GM18520 (cell line): ENCODE results near the gene CAV2.

Experiments used
- ATAC-seq: cut with Tn5 transposase; IDR thresholded peaks from one replicate; pipeline ENCODE4 v1.9.1; 2021; ENCODE audit not compliant: unreplicated experiment

Gene CAV2

GRCh38 chr7:116522247-116522646 is 22.7 kb downstream of the CAV2 start:
- no peak for ATAC-seq

DNA sequence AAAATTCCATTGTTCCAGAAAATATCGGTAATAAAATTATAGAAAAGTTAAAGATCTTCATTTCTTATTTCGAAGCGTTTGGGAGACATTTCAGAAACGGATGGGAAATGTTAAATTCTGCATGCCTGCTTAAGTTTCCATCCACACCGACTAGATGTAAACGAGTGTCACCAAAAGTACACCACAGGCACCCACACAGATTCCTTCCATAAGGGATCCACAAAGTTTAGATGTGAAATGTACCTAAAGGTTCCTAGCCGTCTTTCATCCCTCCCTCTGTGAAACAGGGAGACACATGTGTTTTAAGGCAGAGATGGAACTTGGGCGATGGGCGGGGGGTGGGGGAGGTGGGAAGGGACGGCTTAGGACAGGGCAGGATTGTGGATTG is 24.7 kb downstream of the CAV2 start:
- ATAC-seq = no peak

GRCh38 chr7:116524609-116525297 is 25.2 kb downstream of the CAV2 start, which contains the start of gene CAV1:
CAV1 (plus strand) TSS chr7:116525036; CDS start chr7:116525063, 27 bp downstream.
- ATAC-seq = no peak

GRCh38 chr7:116525298-116525912 is 25.9 kb downstream of the CAV2 start:
- no peak for ATAC-seq

- peak; percentile 87 for ATAC-seq
These were observed 26.6 kb downstream of the CAV2 start for GRCh38 chr7:116525913-116526861.

- ATAC-seq = no peak
These were observed 27.4 kb downstream of the CAV2 start for GRCh38 chr7:116526897-116527296.

- no peak for ATAC-seq
These were observed 28.0 kb downstream of the CAV2 start for GRCh38 chr7:116527521-116527920.

DNA sequence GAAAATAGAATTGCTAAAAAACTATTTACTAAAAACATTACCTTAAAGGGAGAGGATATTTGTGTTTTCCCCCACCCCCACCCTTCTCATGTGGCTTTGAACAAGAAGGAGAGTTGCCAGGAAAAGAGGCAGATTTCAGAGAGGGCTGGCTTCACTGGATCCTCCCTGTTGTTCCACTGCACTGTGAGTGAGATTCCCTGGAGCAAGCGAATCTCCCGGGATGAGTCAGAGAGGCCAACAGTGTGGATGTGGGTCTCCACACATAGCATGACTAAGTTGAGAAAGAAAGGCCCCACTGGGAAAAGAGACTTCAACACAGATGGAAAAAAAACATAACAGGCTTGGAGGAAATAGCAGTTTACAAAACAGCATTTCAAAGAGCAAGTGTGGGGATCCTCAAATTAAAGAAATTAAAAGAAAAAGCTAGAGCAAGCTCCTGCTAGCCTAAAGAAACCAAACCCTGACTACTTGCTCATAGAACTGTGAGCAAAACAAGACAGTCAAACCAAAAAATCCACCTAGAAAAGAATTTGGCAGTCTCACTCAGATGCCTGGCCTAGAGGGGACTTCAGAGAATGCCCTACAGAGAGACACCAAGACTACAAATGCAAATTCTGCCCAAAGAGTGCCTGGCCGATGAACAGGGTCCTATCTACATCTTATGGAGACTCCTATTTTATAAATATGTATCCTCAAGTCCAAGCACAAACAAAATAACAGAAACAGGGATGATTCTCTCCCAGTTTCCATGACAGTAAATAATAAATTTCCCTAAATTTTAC is 28.7 kb downstream of the CAV2 start:
- ATAC-seq = no peak

DNA sequence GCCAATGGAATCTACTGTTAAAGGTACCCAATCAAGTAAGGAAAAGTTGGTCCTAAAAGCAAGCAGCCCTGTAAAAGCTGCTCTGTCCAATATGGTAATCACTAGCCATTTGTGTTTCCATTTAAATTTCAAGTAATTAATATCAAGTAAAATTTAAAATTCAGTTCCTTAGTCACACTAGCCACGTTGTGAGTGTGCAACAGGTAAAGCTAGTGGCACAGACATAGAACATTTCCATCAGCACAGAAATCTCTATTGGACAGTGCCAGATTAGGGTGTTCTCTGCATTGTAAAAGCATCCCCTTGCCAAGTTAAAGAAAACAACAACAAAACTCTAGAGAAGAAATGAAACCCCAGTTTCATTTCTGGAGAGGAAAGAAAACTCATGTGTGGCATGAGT is 29.7 kb downstream of the CAV2 start:
- no peak for ATAC-seq

DNA sequence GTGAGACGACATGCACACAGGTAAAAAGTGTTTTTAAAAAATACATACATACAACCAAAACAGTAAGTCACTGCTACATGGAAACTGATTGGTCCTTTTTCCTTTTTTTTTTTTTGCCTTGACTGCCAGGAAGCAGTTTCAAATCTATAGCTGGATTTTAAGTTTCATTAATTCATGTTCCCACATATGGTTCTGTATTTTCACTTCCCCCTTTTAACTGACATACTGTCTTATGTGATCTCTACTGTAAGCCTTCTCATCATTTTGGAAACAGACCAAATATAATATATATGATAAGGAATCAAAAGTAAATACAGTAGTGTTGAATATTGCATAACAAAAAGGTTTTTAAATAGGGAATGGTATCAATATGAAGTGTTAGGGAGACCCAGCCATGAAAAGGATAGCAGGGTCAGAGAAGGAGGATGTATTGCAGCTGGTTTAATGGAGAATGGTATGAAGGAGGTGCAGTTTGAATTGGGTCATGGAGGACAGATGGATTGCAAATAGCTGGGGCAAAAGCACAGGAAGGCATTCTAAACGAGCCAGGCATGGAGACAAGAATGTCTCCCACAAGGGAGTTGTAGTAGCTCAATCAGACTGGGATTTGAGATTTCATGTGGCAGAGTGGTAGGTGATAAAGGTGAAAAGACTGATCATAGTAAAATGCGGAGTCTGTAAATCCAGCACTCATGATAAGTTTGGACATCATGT is 30.7 kb downstream of the CAV2 start:
- no peak for ATAC-seq

DNA sequence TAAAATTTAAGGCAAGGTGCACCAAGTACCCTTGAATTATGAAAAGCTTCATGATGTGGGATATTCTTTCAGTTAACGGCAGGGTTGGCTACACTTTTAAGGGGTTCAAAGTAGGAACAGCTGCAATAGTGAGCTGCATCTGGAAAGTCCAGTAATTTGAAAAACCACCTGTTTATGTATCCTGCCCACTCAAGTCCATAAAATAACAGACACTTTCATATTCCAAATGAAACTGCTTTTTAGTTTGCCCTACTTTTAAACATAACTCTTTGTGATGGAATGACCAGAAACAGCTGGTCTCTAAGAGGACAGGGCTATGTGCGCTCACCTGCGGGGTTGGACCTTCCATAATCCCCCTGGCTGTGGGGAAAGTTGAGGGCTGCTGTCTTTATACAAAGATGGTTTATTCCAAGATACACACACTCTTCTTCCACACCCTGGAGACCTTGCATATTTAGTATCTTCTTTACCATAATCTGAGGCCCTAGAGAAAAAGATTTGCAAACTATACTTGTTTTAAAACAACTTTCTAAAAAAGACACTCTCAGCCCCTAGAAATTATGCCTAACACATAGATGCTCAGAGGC is 32.7 kb downstream of the CAV2 start:
- no peak for ATAC-seq

- no peak for ATAC-seq
These were observed 35.3 kb downstream of the CAV2 start for GRCh38 chr7:116534790-116535189.

DNA sequence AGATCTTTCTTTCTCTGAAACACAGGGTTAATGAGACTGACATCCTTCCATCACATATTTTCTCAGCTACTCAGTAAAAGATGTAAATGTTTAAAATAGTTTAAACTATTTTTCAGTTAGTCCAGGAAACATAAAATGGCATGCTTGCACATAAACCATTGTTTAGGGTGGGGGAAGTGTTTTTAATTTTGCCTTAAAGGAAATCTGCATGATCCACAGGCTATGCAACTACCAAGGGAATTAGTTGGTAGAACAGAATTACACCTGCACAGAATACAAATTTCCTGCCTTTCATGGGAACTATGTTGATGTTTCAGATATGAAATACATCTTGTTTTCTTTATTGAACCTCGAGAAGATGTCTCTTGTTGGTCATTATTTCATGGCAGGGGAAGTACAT is 35.9 kb downstream of the CAV2 start:
- ATAC-seq = no peak

DNA sequence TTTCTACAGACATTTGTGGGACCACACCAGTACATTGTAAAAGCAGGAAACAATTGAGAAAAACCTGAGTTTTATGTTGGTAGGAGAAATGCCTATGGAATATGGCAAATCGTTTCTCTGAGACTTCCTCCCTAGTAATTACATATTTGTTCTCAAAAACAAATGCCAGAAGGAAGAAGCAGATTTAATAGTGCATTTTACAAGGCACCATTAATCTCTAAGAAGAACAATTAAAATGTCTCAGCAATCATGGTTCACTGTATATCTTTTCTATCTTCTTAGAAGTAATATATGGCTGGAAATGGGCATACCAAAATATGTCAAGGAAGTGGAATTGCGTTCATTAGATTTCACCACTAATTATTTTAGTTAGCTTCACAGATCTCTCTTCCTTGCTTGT is 38.6 kb downstream of the CAV2 start:
- no peak for ATAC-seq

DNA sequence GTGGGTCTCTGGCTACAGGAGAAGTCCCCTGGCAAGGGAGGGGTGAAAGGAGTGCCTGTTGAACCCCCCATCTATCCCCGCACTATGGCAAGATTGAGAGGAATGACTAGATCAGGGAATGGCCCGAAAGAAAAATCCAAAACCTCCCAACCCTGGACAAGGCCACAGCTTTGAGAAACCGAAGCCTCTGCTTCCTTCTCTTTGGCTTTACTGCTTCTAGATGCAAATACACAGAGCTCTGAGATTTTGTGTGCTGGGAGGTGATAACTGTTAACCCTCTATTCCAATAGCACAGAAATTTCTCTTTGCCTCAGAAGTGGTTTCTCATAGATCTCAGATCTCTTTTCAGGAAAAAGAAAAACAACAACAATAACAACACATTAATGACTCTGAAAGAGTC is 40.3 kb downstream of the CAV2 start:
- ATAC-seq = no peak

- ATAC-seq = no peak
These were observed 41.2 kb downstream of the CAV2 start for GRCh38 chr7:116540743-116541142.

- ATAC-seq = no peak
These were observed 42.4 kb downstream of the CAV2 start for GRCh38 chr7:116541951-116542350.

GRCh38 chr7:116542618-116543017 is 43.1 kb downstream of the CAV2 start:
- no peak for ATAC-seq

DNA sequence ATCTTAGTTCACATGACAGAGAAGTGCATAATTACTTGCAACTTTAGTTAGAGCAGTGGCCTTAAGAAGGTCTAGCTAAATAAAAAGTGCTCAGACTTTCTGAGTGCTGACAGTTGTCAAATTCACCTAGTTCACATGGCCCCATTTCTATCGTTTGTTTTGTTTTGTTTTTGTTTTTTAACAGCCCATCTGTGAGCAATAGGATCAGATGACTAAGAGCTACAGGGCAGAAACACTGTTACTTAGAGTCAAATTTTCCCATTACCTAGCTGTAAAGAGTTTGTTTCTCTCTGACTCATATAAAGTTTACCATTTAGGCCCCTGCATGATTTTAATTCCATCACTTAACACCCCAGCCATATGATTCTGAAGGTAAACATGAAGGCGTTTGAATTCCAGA is 44.1 kb downstream of the CAV2 start:
- peak; percentile 52 for ATAC-seq

DNA sequence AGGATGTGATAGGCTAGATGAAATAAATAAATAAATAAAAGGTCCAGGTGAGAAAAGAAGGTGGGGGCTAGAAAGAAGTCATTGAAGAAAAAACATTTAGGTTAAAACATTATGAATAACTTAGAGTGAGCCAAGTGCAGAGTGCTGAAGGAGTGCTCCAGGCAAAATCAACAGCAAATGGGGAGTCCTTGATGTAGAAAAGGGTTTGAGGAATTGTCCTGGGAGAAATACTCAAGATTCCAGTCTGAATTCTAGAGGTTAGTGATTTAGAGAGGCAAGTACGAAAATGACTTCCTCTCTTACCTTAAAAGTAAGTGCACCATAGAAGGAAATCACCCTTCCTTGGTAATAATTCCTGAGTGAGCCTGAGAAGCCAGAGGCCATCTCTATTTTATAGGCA is 44.9 kb downstream of the CAV2 start:
- no peak for ATAC-seq
